Stimulated activated CD4-positive, alpha-beta T cell treated with anti-CD3 and anti-CD28 coated beads, Interleukin-12 subunit alpha, Interleukin-12 subunit beta, amount 100 ng/mL, for 4 hours (primary cell): Measurements from ENCODE around the gene CTBP2.

Source experiments
- DNase-seq: peaks from one replicate; pipeline ENCODE4 v3.0.0-alpha.2; 2020

CTBP2 gene

DNA sequence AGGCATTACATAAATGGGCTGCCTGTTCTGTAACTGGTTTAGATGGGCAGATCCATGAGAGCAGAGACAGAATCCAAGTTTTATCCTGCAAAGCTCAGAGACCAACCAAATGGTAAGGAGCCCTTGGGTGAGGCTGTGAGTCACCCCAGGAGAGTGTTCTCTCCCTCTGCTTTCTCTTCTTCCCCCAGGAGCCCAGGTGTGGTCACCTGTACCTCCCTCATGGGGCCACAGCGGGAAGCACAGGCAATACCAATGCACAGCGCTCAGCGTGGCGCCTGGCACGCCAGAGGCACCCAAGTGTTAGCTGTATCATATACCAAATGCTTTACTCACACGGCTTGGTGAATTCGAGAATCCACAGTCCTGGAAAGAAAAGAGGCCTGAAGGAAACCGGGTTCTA is 39.4 kb downstream of the CTBP2 start:
- no peak for DNase-seq

GRCh38 chr10:125120053-125120710 is 40.2 kb downstream of the CTBP2 start:
- no peak for DNase-seq

DNA sequence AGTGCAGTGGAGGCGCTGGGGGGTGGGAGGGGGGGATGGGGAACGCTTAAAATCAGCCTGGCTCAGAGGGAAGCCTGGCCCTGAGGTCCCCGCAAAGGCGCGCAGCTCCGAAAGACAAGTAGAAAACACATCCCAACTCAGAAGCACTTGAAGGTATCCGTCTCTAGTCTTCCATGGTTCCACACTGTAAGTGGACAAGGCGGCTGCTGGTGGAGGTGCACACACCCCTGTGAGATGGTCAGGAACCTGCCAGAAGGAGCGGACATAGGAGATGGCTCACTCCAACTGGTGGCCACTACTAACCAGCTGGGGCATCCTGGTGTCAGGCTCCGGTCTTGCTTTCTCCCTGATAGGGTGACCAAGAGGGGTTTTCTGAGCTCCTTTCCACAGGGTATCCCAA is 41.7 kb downstream of the CTBP2 start:
- DNase-seq = no peak

GRCh38 chr10:125118011-125118611 is 42.3 kb downstream of the CTBP2 start:
- DNase-seq = no peak

GRCh38 chr10:125116652-125117310 is 43.6 kb downstream of the CTBP2 start:
- DNase-seq = no peak

DNA sequence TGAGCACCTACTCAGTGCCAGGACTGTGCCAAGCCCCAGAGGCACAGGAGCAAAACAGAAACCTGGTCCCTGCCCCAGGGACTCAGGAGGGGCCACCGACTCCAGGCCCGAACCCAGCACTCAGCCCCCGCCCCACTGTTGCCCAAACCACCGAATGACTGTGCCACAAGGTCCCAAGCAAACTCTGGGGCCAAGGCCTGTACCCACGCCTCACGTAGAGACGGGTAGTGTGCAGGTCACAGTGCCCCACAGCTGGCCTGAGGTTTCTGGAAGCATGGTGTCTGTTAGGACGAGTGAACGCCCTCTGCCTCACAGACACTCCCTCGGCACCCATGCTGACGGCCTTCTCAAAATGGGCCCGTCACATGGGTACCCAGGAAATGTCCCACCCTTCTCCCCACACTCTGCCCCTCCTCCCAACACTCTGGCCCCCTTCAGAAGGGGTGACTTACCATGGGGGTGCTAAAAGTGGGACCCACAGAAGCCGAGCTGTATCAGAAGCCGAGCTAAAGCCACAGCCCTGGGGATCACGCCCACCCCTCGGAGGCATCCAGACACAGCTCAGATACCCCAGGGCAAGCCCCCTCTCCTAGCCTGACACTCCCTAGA is 44.2 kb downstream of the CTBP2 start:
- DNase-seq = no peak

DNA sequence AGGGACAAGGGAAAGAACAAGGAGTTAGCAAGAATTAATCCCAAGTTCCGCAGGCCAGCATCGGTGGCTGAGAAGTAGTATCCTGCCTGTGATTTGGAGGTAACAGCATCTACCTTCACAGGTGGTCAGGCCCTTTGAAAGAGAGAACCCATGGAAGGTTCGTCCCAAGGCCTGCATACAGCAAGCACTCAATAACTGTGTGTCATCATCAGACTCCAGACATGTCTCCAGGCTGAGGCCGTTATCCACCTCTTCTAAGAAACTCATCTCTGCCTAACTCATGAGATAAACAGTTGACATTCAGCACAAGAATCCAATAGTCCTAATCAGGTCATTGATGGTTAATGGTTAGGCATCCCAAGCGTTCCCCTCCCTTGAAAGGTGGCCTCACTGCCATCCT is 45.0 kb downstream of the CTBP2 start:
- no peak for DNase-seq

GRCh38 chr10:125114761-125115391 is 45.5 kb downstream of the CTBP2 start:
- DNase-seq = no peak

GRCh38 chr10:125113691-125114371 is 46.5 kb downstream of the CTBP2 start:
- DNase-seq = no peak

DNA sequence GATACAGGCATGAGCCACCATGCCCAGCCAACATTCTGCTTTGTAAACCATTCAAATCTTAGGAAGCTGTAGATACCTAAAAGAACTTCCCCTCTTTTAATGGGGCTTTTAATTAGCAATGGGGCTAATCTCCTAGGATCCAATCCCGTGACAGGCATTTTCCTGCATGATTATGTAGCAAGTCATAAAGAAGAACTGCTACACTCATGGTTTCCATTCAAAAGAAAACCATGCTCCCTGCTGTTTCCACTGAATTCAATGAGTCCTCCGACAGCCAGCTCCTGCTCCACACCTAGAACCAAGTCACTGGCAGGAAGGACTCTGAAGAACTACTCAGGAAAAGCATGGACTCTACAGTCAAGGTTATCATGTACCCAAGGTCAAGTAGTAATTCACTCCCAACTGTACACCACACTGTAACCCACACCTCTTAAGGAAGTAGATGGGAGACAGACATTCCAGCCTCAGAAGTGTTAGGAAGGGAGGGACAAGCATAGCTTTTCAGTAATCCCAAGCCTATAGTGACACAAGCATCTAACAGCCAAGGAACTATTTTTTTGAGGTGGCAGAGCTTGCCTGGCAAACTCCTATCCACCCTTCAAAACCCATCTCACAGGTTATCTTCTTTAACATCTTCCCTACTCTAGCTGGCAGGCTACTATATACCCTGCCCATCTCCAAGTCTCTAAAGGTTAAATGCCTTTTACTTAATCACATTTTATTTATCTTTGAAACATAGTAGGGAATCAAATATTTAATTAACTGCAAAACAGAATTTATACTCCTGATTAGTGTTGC is 47.5 kb downstream of the CTBP2 start:
- DNase-seq = no peak

DNA sequence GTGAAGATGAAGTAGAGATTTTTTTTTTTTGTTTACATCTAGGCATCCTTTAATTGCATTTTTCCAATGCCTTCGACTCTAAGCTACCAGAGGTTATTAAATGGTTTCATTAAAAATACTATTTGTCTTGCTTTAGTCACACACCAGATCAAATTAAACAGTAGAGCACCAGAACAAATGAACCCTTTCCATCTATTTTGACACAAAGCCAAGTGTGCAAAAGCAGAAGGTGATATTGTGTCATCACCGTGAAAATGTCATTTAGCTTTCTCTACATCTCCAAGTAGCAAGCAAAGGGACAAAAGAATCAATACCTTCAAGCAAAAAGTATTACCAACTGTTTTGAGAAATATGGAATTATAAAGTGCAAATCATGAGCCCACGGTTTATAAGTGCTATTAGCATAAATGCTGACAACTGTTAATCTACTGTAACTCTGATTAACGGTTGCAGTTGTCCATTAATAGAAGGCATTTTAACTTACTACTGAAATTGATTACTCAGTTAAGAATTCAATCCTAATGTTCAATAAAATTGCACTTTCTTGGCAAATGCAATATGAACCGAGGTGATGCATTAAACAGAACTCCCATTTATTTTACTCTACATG is 49.1 kb downstream of the CTBP2 start:
- DNase-seq = no peak

GRCh38 chr10:125107965-125108580 is 52.3 kb downstream of the CTBP2 start:
- DNase-seq = no peak

- DNase-seq = no peak
Observed at GRCh38 chr10:125107166-125107949, 53.0 kb downstream of the CTBP2 start.

- no peak for DNase-seq
Observed at GRCh38 chr10:125106586-125106985, 53.8 kb downstream of the CTBP2 start.

GRCh38 chr10:125105706-125106255 is 54.6 kb downstream of the CTBP2 start:
- DNase-seq = no peak

GRCh38 chr10:125105155-125105554 is 55.2 kb downstream of the CTBP2 start:
- no peak for DNase-seq

DNA sequence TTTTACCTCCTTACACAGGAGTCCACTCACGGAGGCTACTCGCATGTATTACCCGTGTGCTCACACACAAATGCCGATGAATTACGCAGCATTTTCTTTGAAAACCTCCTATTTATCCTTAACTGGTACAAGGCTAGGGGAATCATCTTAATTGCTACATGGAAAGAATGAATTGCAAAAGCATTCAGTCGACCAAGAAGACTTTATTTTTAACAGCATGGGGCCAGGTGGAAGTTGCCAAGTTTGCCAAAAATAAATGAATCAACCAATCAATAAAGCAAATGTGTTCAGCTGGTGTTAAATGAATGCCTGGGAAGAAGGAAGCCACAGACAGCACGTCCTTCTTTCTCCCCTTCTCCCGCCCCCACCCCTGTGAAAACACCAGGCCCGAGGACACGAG is 55.8 kb downstream of the CTBP2 start:
- no peak for DNase-seq

GRCh38 chr10:125103924-125104323 is 56.4 kb downstream of the CTBP2 start:
- DNase-seq = no peak

DNA sequence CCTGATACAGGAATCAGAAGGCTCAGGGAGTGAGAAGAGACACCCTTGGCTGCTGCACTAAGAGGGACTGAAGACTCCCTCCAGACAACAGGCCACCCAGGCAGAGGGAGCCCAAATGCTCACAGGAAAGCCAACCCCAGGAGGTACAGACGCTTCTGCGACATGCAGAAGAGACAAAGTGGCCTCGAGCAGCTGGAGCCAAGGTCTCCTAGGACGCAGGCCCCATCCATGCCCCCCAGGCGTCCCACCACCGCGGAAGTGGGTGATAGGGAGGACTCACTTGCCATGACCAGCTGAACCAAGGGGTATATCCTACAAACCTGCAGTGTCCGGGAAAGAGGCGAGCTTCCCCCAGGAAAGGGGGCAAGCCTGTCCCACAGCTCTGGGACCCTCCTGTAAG is 56.9 kb downstream of the CTBP2 start:
- no peak for DNase-seq

- no peak for DNase-seq
Observed at GRCh38 chr10:125102821-125103220, 57.5 kb downstream of the CTBP2 start.
